GM19324 (cell line): ENCODE results near the gene ERC2.
A peak's percentile ranks its signal among the peaks of the same experiment; 100 is the strongest.

Experiments used
- ATAC-seq: cut with Tn5 transposase; IDR thresholded peaks from one replicate; pipeline ENCODE4 v1.9.1; 2021; ENCODE audit warnings: mild to moderate bottlenecking, moderate library complexity; ENCODE audit not compliant: unreplicated experiment, low FRiP score

Gene ERC2

GRCh38 chr3:55675478-55675877, 792.8 kb downstream of the ERC2 start:
- ATAC-seq, result peak; percentile 97

DNA sequence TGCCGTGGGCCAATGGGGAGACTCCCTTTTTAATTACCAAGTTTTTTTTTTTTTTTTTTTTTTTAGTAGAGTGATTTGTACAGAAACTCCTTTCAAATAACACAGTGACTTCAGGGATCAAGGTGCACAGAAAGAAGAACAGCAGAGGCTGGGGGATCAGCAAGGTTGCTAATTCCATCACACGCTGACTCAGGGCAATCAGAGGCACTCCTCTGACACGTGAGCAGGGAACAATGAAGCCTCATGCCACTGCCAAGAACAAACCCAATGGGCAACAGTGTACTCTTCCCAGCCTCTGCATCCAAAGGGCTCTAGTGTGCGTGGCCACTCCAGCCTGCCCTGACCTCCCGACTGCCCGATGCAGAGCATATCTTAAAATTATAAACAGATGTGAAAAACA, 794.5 kb downstream of the ERC2 start:
- no peak for ATAC-seq

GRCh38 chr3:55669133-55669532, 799.1 kb downstream of the ERC2 start:
- ATAC-seq, result no peak

- no peak for ATAC-seq
These were observed 799.9 kb downstream of the ERC2 start for GRCh38 chr3:55668359-55668758.

- no peak for ATAC-seq
These were observed 803.9 kb downstream of the ERC2 start for GRCh38 chr3:55664387-55664786.

GRCh38 chr3:55662683-55663082, 805.6 kb downstream of the ERC2 start:
- no peak for ATAC-seq

DNA sequence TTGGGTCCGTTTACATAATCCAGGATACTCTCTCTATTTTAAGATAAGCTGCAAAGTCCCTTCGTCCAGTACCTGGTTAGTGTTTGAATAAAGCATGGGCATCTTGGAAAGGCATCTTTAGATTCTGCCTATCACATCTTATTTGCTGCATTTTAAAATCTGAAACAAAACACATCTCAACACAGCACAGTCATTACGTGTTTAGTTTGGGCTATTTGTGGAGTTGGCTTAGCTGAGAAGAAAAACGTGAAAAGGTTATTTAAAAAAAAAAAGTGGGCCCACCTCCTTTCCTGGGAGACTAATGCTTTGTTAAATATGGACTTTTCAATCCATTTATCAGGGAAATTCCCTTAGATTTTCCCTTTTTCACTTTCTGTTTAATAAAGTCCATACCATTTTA, 806.7 kb downstream of the ERC2 start:
- ATAC-seq, result no peak

- no peak for ATAC-seq
These were observed 807.1 kb downstream of the ERC2 start for GRCh38 chr3:55661141-55661540.

DNA sequence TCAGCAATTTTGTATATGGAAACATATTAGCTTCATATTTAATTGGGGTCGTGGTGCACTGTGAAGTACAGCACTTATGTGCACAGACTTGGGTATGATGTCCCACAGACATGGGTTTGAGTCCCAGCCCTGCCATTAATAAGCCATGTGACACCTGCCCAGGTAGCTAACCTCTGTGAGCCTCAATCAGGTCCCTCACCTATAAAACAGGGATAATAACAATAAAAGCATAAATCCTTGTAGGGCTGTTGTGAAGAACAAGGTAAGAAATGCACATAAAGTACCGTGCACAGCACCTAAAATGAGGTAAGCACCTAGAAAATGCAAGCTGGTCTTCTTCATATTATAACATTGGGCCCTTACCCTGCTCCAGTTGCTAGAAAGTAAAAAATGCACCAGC, 807.6 kb downstream of the ERC2 start:
- ATAC-seq, result no peak

- ATAC-seq, result no peak
These were observed 808.6 kb downstream of the ERC2 start for GRCh38 chr3:55659701-55660100.

DNA sequence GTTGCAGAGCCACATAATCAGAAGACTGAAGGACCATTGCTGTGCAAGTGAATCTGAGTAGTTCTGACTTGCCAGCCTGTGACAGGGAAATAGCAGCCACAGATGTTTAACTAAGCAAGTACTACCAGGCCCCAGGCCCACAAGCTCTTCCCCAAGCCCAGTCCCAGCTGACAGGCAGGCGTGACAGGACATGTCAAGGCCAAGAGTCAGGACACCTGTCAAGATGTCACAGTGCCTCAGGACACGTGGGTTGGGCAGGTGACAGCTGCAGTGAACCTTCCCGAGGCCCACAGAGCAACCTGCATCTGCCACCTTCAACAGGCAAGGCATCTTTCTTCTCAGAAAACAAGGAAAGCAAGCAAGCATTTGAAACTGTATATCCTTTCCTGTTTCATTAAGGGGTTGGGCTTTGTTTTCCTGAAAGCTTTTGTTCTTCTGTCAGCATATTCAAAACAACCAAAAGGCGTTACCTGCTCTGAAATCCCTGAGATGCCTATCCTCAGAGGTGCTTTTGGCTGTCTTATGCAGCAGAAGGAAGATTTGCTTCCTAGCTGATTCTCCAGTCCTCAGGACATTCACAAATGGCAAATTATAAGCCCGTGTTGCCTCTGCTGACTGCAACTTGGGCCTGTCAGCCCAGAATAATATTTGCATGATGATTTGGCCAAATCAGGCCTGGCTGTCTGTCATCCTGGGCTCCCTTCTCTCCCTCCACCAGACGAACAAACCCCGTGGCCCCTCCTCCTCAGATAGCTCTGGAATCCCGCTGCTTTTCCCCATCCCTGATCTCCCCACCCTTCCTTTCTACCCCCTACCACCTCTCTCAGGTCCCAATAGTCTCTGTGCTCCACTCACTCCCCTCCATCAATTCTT, 809.3 kb downstream of the ERC2 start:
- ATAC-seq, result peak; percentile 54

- peak; percentile 21 for ATAC-seq
These were observed 810.0 kb downstream of the ERC2 start for GRCh38 chr3:55658270-55658669.

DNA sequence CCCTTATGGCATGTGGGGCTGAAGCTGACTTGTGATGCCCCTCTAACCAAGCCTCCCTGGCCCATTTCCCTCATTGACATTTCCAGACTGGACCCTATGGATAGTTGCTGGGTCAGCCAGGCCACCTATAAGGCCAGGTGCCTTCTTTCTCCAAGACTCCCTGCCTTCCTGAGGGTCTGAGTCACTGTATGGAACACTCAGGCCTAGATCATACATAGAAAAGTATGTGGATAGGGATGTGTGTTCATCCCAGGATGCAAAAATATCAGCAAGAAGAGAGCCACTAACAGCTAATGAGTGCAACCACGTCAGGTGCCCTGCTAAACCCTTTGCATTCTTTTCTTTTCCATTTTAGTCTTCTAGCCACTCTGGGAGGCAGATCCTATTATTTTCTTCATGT, 812.7 kb downstream of the ERC2 start:
- no peak for ATAC-seq

DNA sequence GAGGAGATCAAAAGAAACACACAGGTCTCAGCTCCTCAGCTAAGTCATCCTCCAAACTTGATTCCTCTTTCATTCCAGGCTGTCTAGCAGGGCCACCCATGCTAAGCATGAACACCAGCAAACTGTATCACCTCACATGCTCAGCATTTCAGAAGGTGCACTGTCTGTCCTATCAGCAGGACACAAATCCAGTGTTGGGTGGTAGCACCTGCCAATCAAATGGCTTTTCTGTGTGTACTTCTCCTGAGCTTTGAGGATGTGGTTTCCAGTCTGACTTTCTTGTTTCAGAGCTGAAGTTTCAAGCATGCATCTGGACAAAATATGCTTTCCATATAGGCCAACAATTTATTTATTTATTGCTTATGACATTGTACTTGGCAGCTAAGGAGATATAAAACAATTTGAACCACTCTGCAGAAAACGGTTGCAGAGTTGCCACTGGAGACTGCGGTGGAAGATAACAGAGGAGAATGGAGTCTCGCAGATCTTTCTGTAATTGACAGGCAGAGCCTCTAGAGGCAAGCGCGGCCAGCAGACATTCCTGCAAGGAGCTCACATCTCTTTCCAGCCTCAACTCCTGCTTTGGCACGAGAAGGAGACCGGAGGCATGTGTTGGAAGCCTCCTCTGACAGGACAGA, 814.0 kb downstream of the ERC2 start:
- ATAC-seq, result peak; percentile 75

DNA sequence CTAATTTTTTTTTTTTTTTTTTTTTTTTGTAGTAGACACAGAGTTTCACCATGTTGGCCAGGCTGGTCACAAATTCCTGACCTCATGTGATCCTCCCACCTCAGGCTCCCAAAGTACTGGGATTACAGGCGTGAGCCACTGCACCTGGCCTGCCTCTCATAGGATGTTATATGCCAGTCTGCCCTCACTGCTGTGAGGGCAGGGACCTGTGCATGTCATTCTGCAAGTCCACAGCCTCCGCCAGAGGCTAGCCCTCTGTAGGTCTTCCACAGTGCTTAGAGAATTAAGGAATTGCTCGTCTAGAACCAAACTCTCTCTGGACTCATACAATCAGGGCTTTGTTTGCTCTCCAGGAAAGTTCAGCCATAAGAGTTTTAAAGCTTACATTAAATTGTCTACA, 817.3 kb downstream of the ERC2 start:
- ATAC-seq, result no peak

- no peak for ATAC-seq
These were observed 818.3 kb downstream of the ERC2 start for GRCh38 chr3:55650011-55650410.

- ATAC-seq, result no peak
These were observed 818.7 kb downstream of the ERC2 start for GRCh38 chr3:55649554-55649953.

- no peak for ATAC-seq
These were observed 819.5 kb downstream of the ERC2 start for GRCh38 chr3:55648591-55649318.

- ATAC-seq, result no peak
These were observed 820.6 kb downstream of the ERC2 start for GRCh38 chr3:55647670-55648069.

- ATAC-seq, result no peak
These were observed 821.2 kb downstream of the ERC2 start for GRCh38 chr3:55647063-55647462.

GRCh38 chr3:55646121-55646520, 822.1 kb downstream of the ERC2 start:
- no peak for ATAC-seq
